Inferior parietal cortex (tissue), 1 donor: ENCODE measurements around the gene KCNMB2.

Experiments used
- DNase-seq: peaks from one replicate; pipeline ENCODE4 v3.0.0-alpha.2; 2016; ENCODE audit errors: extremely low spot score

Gene KCNMB2

GRCh38 chr3:178568911-178569310 is 32.7 kb downstream of the KCNMB2 start:
- no peak for DNase-seq

GRCh38 chr3:178569826-178570225 is 33.6 kb downstream of the KCNMB2 start:
- no peak for DNase-seq

GRCh38 chr3:178583963-178584575 is 47.8 kb downstream of the KCNMB2 start:
- DNase-seq, result no peak

GRCh38 chr3:178584722-178585380 is 48.6 kb downstream of the KCNMB2 start:
- DNase-seq, result no peak

GRCh38 chr3:178585454-178585853 is 49.2 kb downstream of the KCNMB2 start:
- DNase-seq, result no peak

- no peak for DNase-seq
Observed at GRCh38 chr3:178586076-178586475, 49.8 kb downstream of the KCNMB2 start.

- no peak for DNase-seq
Observed at GRCh38 chr3:178588628-178589027, 52.4 kb downstream of the KCNMB2 start.

GRCh38 chr3:178593786-178594185 is 57.5 kb downstream of the KCNMB2 start:
- no peak for DNase-seq

GRCh38 chr3:178597371-178597770 is 61.1 kb downstream of the KCNMB2 start:
- no peak for DNase-seq

- DNase-seq, result no peak
Observed at GRCh38 chr3:178602856-178603255, 66.6 kb downstream of the KCNMB2 start.

- DNase-seq, result no peak
Observed at GRCh38 chr3:178603735-178604134, 67.5 kb downstream of the KCNMB2 start.

- DNase-seq, result no peak
Observed at GRCh38 chr3:178618197-178618596, 82.0 kb downstream of the KCNMB2 start.

GRCh38 chr3:178618896-178619295 is 82.7 kb downstream of the KCNMB2 start:
- DNase-seq, result no peak

- DNase-seq, result no peak
Observed at GRCh38 chr3:178623666-178624255, 87.5 kb downstream of the KCNMB2 start.

GRCh38 chr3:178624276-178624675 is 88.0 kb downstream of the KCNMB2 start:
- no peak for DNase-seq

- no peak for DNase-seq
Observed at GRCh38 chr3:178625053-178625600, 88.9 kb downstream of the KCNMB2 start.

GRCh38 chr3:178628037-178628436 is 91.8 kb downstream of the KCNMB2 start:
- no peak for DNase-seq

GRCh38 chr3:178629430-178630178 is 93.4 kb downstream of the KCNMB2 start:
- DNase-seq, result no peak

GRCh38 chr3:178631950-178632349 is 95.7 kb downstream of the KCNMB2 start:
- DNase-seq, result no peak

GRCh38 chr3:178634975-178635374 is 98.7 kb downstream of the KCNMB2 start:
- DNase-seq, result no peak

- DNase-seq, result no peak
Observed at GRCh38 chr3:178637802-178638201, 101.6 kb downstream of the KCNMB2 start.

- DNase-seq, result no peak
Observed at GRCh38 chr3:178645503-178645902, 109.3 kb downstream of the KCNMB2 start.
